Left lobe of liver (tissue), 2 donors: ENCODE measurements around the gene WFDC2. TPM values are rescaled to one million over a fixed set of nuclear protein-coding genes. Genes with fewer than 3 reads are reported as not detected.
A peak's percentile ranks its signal among the peaks of the same experiment; 100 is the strongest.
"Not testable (repeated sequence)": the region's sequence is repeated elsewhere in the genome, so short reads cannot be mapped to it uniquely, and the experiment has no call there.

Source experiments
- ATAC-seq: fragments of 200-7000 bp; cut with Tn5 transposase; one replicate; pipeline ENCODE4 v1.9.1; 2020; ENCODE audit warnings: mild to moderate bottlenecking, moderate library complexity
- DNase-seq: peaks from one replicate; pipeline ENCODE4 v3.0.0-alpha.2; 2020; ENCODE audit warnings: low spot score
- total RNA-seq: library from RNA; stranded (reverse); gene quantifications from one replicate; pipeline ENCODE4 v1.2.1, GENCODE V29; 2021
- donor health status: DM: no; HTN: no; CAD: no; lungs with moderate emphysema.
- donor health status: DM: no; HTN: yes; CAD: no.

Gene WFDC2
- total RNA-seq, 1 donor from 2014 or later, result 3.7 TPM

DNA sequence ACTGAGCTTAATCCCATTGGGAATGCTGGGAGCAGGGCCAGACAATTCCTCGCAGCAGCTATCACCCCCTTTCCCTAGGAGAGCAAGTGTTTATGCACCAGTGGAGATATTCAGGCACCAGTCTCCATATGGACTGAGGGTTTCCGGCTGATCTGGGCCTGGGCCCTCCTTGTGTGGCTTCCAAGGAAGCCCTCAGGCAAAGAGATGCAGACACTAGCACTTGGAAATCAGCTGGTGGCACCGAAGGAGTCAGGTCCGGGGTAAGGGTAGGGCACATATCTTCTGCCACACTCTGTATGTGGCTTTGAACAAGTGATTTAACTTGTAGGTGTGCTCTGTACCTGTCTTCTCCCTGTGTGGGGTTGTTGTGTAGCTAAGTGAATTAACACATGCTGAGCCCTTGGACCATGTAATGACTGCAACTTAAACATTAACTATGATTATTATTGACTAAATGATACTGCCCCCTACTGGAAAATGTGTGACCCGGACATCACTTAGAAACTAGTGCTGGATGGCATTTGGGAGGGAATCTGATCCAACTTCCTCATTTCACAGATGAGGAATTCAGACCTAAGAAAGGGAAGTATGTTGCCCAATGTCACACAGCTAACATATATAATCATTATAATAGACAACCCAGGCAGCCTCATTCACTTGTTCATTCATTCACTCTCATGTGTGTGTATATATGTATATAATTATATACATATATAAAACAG lies 19.3 kb upstream of the WFDC2 start:
- DNase-seq (no peak), ATAC-seq (peak; percentile 86)

GRCh38 chr20:45452238-45452637 lies 17.3 kb upstream of the WFDC2 start:
- ATAC-seq (no peak), DNase-seq (no peak)

DNA sequence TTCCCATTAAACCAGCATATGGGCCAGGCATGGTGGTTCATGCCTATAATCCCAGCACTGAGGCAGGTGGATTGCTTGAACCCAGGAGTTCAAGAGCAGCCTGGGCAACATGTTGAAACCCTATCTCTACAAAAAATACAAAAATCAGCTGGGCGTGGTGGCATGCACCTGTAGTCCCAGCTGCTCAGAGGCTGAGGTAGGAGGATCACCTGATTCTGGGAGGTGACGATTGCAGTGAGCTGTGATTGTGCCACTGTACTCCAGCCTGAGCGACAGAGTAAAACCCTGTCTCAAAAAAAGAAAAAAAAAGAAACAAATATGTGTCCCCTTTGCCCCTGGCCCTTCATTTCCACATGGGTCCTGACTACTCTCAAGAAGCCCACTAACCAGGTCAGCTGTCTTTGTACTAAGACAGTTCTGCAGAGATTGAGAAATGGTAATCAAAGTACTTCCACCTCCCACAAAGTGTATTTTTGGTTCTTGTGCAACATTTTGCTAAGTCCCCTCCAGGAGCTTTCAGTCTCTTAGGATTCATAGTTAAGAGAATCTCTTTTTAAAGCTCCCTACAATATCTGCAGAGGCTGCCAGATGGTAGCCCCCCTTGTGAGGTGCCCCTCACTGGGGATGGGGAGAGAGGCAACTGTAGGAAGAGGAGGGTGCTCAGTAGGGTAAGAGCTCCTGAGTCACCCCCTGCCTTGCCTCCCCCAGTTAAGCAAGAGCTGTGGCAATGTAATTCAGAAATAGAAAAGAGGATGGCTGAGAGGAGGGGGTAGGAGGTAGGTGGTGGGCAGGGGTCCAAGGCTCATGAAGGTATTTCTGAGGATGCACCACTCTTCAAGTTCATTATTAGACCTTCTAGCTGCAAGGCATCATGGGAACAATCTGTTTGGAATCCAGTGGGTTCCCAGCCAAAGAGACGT lies 16.5 kb upstream of the WFDC2 start:
- ATAC-seq (no peak), DNase-seq (no peak)

GRCh38 chr20:45456632-45457031 lies 12.9 kb upstream of the WFDC2 start:
- ATAC-seq (peak; percentile 87), DNase-seq (peak; percentile 56)

DNA sequence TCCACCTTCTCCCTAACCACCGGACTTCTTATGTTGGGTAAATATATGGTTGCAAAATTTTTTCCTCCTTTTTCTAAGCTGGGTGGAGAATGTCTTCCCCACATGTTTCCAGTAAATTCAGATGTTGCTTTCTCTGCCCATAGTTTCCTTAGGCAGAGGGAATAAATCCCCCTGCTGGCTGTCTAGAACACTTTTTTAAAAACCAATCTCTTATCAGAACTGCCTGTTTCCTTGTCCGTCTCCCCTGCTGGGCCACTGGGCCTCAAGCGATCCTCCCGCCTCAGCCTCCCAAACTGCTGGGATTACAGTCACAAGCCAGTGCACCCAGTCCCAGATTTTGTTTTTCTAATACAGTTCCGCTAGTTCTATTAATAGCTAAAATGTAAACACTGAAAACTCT lies 9.9 kb upstream of the WFDC2 start:
- no peak for DNase-seq
- no peak for ATAC-seq

DNA sequence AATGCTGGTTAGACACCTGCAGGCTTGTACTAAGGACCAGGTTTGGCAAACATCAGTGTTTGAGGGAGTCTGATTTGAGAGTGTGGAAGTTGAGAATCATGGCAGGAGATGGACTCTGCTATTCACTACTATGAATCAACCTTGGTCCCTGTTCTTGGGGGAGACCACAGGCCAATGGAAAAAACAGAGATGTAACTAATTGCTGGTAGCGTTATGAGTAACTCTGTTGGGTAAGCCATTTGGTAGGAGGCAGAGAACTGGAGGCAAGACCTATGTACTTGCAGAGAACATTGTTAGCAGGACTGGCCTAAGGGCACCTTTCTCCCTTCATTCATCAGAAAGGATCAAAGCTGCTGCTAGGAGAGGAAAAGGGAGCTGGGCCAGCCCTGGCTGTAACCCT lies 8.3 kb upstream of the WFDC2 start:
- no peak for ATAC-seq
- no peak for DNase-seq

GRCh38 chr20:45462711-45463509 lies 6.6 kb upstream of the WFDC2 start:
- DNase-seq (no peak), ATAC-seq (no peak)

DNA sequence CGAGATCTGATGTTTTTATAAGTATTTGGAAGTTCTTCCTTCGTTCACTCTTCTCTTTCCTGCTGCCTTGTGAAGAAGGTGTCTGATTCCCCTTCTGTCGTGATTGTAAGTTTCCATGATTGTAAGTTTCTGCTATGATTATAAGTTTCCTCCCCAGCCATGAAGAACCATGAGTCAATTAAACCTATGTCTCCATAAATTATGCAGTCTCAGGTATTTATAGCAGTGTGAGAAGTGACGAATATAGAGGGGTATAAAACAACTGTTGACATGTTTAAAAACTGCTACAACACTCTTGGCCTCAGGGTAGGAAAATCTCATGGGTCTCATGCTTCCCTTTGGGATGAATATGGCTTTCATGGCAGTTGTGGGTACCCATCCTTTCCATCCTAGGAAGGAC lies 5.8 kb upstream of the WFDC2 start:
- no peak for DNase-seq
- ATAC-seq, result no peak

- ATAC-seq (no peak), DNase-seq (no peak)
Measured at GRCh38 chr20:45465491-45466266, 3.9 kb upstream of the WFDC2 start.

GRCh38 chr20:45467172-45467571 lies 2.4 kb upstream of the WFDC2 start:
- no peak for ATAC-seq

DNA sequence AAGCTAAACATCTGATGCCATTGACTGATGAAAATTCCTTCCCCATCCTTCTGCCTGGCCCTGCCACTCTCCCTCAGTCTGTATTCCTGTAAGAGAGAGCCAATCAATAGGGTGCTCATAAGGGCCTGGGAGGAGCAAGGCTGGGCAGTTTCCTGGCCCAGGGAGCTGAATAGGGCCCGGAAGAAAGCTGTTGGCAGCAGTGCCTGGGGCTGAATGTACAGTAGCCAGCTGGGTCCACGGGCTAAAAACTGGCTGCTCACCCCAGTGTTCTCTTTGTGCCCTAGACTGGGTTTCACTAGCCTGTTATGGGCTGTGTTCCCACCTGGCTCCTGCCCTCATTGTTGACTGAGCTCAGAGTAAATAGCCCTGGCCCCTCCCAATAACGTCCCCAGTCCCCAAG lies 1.7 kb upstream of the WFDC2 start:
- ATAC-seq (peak; percentile 13), DNase-seq (no peak)

More at GRCh38 chr20:45467172-45467571, 2.4 kb upstream of the WFDC2 start:
- DNase-seq, result no peak

- peak; percentile 81 for ATAC-seq
- no peak for DNase-seq
Measured at GRCh38 chr20:45470262-45470931, 844 bp downstream of the WFDC2 start.

DNA sequence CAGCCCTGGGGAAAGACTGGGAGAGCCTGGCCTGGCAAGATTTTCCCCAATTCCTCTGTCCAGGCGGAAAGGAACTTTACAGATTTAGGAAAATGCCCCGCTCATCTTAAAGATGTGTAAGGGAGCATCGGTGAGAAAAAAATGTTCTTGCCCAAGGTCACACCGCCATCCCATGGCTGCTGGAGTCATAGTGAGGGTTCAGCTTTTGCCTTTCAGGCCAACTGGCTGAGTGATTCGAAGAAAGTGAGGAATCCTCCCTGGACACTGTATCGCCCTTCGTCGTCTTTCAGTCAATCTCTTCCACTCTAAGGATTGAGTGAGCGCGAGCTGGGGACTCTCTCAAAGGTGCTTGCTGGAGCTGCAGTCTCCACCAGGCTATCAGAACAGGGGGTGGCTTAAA lies 1.4 kb downstream of the WFDC2 start:
- no peak for DNase-seq
- no peak for ATAC-seq

- DNase-seq, ATAC-seq: not testable (repeated sequence)
Measured at GRCh38 chr20:45472286-45472685, 2.7 kb downstream of the WFDC2 start.

GRCh38 chr20:45477530-45478148 lies 8.1 kb downstream of the WFDC2 start:
- ATAC-seq, DNase-seq: not testable (repeated sequence)

DNA sequence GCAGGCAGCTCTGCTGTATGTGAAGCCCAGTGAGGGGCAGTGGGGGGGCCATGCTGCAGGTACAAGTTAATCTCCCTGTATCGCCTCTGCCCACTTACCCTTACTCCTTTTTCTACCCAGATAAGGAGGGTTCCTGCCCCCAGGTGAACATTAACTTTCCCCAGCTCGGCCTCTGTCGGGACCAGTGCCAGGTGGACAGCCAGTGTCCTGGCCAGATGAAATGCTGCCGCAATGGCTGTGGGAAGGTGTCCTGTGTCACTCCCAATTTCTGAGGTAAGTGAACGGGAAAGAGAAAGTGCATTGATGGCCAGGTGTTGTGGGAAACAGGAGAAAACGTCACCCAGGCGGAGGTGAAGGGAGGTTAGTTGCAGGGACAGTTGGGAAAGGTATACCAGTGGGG lies 10.3 kb downstream of the WFDC2 start:
- DNase-seq (peak; percentile 85), ATAC-seq (peak; percentile 96)

GRCh38 chr20:45484676-45485075 lies 15.1 kb downstream of the WFDC2 start:
- ATAC-seq (no peak), DNase-seq (no peak)

DNA sequence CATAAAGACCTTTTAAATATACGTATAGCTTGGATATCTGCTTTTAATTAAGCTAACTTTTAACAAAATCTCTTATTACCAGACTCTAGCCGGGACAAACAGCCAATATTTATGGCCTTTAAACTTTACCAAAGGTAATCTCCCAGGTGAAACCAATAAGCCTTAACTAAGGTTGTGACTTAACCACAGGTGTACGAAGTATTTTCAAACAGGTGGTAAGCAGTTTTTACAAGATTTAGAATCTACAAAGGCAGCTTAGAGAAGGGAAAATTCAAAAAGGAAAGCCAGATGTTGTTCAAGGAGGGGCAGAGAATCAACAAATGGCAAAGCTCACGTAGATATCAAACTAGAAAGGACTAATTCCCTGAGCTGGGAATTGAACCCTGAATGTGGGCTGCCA lies 15.8 kb downstream of the WFDC2 start:
- DNase-seq, result no peak
- no peak for ATAC-seq

- no peak for DNase-seq
- no peak for ATAC-seq
Measured at GRCh38 chr20:45487231-45487635, 17.7 kb downstream of the WFDC2 start.
